K562 (cell line): ENCODE results near the gene NPEPPS. TPM values are rescaled to one million over a fixed set of nuclear protein-coding genes. Genes with fewer than 3 reads are reported as not detected.

Source experiments
- ATAC-seq: fragments of 200-7000 bp; cut with Tn5 transposase; 3 replicates; pipeline ENCODE4 v1.9.1; 2020; ENCODE audit warnings: moderate library complexity
- BruUV-seq: library from RNA; stranded (reverse); fragments of 400-500 nt; replicated peaks from 2 replicates; lab custom pipeline; 2021; lab: Mats Ljungman, UMichigan
- CTCF ChIA-PET: fragments of 300-600 bp; formaldehyde crosslinking; extraction: SDS; loops from one replicate; lab custom pipeline; 2021; ENCODE audit warnings: low intra/inter-chr PET ratio; lab: Yijun Ruan, JAX
- POLR2A ChIA-PET: fragments of 300-600, 350-650 bp; sonication (Branson Sonifier 250); formaldehyde crosslinking; extraction: SDS; loops from one replicate; lab custom pipeline; 2021; ENCODE audit warnings: antibody characterized with exemption, inconsistent platforms; lab: Yijun Ruan, JAX
- DNase-seq, 4 experiments: peaks; one replicate each; pipeline versions ENCODE4 v3.0.0 to v3.0.0-alpha.2; 2011 to 2018; ENCODE audit warnings: low spot score in 3 of 4, mixed read lengths in 3 of 4; ENCODE audit errors: extremely low read depth in 1 of 4
- FAIRE-seq: peaks from 2 replicates; lab custom pipeline; 2011; peaks lifted over from hg19 to GRCh38; lab: Jason Lieb, UNC
- H2AFZ ChIP-seq: 2 replicates; pipeline ENCODE4 v1.6.0; 2011; ENCODE audit warnings: low read depth, low read length, control low read depth, inconsistent platforms
- H3K27ac ChIP-seq: fragments of 200-600 bp; 3 replicates; pipeline ENCODE4 v1.8.0; 2011; ENCODE audit warnings: low read depth, mild to moderate bottlenecking, control low read depth, inconsistent platforms, low read length, moderate library complexity, mixed read lengths; ENCODE audit errors: extremely low read depth
- H3K27me3 ChIP-seq, 2 experiments: fragments of 300-600 bp in 1 of 2; 2 replicates in 1 of 2; 3 replicates in 1 of 2; pipeline versions ENCODE4 v1.6.0 to v1.8.0; 2011; ENCODE audit warnings: inconsistent platforms in 2 of 2, low read length in 2 of 2, mild to moderate bottlenecking in 1 of 2, mixed read lengths in 1 of 2, moderate library complexity in 1 of 2; ENCODE audit not compliant: control insufficient read depth in 2 of 2, insufficient read depth in 2 of 2
- H3K36me3 ChIP-seq: fragments of 300-600 bp; 3 replicates; pipeline ENCODE4 v1.8.0; 2011; ENCODE audit warnings: mild to moderate bottlenecking, low read length, inconsistent platforms; ENCODE audit not compliant: control insufficient read depth, insufficient read depth
- H3K4me1 ChIP-seq, 2 experiments: fragments of 200-600 bp in 1 of 2; replicated peaks in 1 of 2; 2 replicates in 1 of 2; 3 replicates in 1 of 2; pipeline versions ENCODE4 v1.5.1 to v1.8.0; 2011; ENCODE audit warnings: inconsistent platforms in 2 of 2, low read length in 2 of 2, mild to moderate bottlenecking in 1 of 2, mixed read lengths in 1 of 2, moderate library complexity in 1 of 2; ENCODE audit not compliant: control insufficient read depth in 2 of 2, insufficient read depth in 2 of 2
- H3K4me2 ChIP-seq: 2 replicates; pipeline ENCODE4 v1.6.1; 2011; ENCODE audit warnings: low read length, control low read depth, inconsistent platforms, mixed read lengths; ENCODE audit not compliant: insufficient read depth
- H3K4me3 ChIP-seq: fragments of 200-600 bp; sonication (generic), shearing (Covaris generic); 2 replicates; pipeline ENCODE4 v1.5.1; 2016; ENCODE audit warnings: control low read depth, inconsistent platforms
- H3K79me2 ChIP-seq: fragments of 200-600 bp; 3 replicates; pipeline ENCODE4 v1.8.0; 2011; ENCODE audit warnings: low read length, inconsistent platforms; ENCODE audit not compliant: control insufficient read depth, insufficient read depth
- H3K9ac ChIP-seq, 2 experiments: 2 replicates each; pipeline versions ENCODE4 v1.6.0 to v1.6.1; 2011; ENCODE audit warnings: low read depth in 2 of 2, low read length in 2 of 2, control low read depth in 1 of 2, inconsistent platforms in 1 of 2, mild to moderate bottlenecking in 1 of 2, mixed read lengths in 1 of 2; ENCODE audit not compliant: insufficient read depth in 1 of 2
- H3K9me1 ChIP-seq: one replicate; pipeline ENCODE4 v1.6.0; 2011; ENCODE audit warnings: inconsistent platforms, mild to moderate bottlenecking, low read length, moderate library complexity; ENCODE audit not compliant: control insufficient read depth, insufficient read depth
- H3K9me3 ChIP-seq: replicated peaks from 2 replicates; pipeline ENCODE4 v1.5.1; 2011; ENCODE audit warnings: low read depth, low read length, inconsistent platforms; ENCODE audit not compliant: control insufficient read depth, insufficient read depth
- H4K20me1 ChIP-seq: replicated peaks from 2 replicates; pipeline ENCODE4 v1.6.1; 2011; ENCODE audit warnings: low read length, inconsistent platforms, mixed read lengths; ENCODE audit not compliant: control insufficient read depth, insufficient read depth
- BRD4 ChIP-seq: fragments of 200-600 bp; sonication (generic); IDR thresholded peaks from 2 replicates; pipeline ENCODE4 v1.6.1; 2017; ENCODE audit warnings: inconsistent platforms
- CBX5 ChIP-seq: IDR thresholded peaks from 2 replicates; pipeline ENCODE4 v1.6.1; 2014; ENCODE audit warnings: low read depth, borderline replicate concordance
- CXXC5 ChIP-seq: fragments of 250-450 bp; sonication (Bioruptor Pico); IDR thresholded peaks from 2 replicates; pipeline ENCODE4 v1.8.0; 2022; ENCODE audit warnings: inconsistent platforms, mild to moderate bottlenecking, moderate library complexity
- GATA2 ChIP-seq: sonication (generic); formaldehyde crosslinking; IDR thresholded peaks from 2 replicates; pipeline ENCODE4 v1.4.0; 2020; ENCODE audit warnings: mild to moderate bottlenecking, missing genetic modification reagents
- HLTF ChIP-seq: fragments of 450-650 bp; IDR thresholded peaks from 2 replicates; pipeline ENCODE4 v1.6.1; 2016
- HSF4 ChIP-seq: fragments of 250-450 bp; sonication (Bioruptor Pico); IDR thresholded peaks from 2 replicates; pipeline ENCODE4 v2.1.2; 2022; ENCODE audit warnings: mild to moderate bottlenecking, moderate library complexity, borderline replicate concordance
- KLF1 ChIP-seq: fragments of 450-650 bp; IDR thresholded peaks from 2 replicates; pipeline ENCODE4 v1.6.1; 2016; ENCODE audit warnings: missing genetic modification characterization, missing compliant biosample characterization
- LEF1 ChIP-seq: fragments of 450-650 bp; IDR thresholded peaks from 2 replicates; pipeline ENCODE4 v1.6.1; 2016; ENCODE audit warnings: mild to moderate bottlenecking
- MNT ChIP-seq, 2 experiments: fragments of 450-650 bp; conservative IDR thresholded peaks; 2 replicates each; pipeline ENCODE4 v1.6.1; 2017; ENCODE audit warnings: mild to moderate bottlenecking in 2 of 2, moderate library complexity in 2 of 2
- MYC ChIP-seq, 2 experiments: fragments of 250-450 bp in 1 of 2; sonication (Bioruptor Pico) in 1 of 2; IDR thresholded peaks; 2 replicates each; pipeline versions ENCODE4 v1.5.1 to v1.6.1; 2012 to 2021; ENCODE audit warnings: low read depth in 2 of 2, borderline replicate concordance in 1 of 2, improper control_type of control experiment in 1 of 2, low read length in 1 of 2, mild to moderate bottlenecking in 1 of 2, moderate library complexity in 1 of 2
- PCBP1 ChIP-seq: fragments of 200-400 bp; formaldehyde crosslinking; IDR thresholded peaks from 2 replicates; pipeline ENCODE4 v1.6.1; 2018; ENCODE audit warnings: mild to moderate bottlenecking, low read depth, low read length; ENCODE audit not compliant: poor library complexity, severe bottlenecking
- PTTG1 ChIP-seq: fragments of 450-650 bp; IDR thresholded peaks from 2 replicates; pipeline ENCODE4 v1.6.1; 2016; ENCODE audit warnings: low read depth, mild to moderate bottlenecking, missing genetic modification characterization, missing compliant biosample characterization
- RB1 ChIP-seq: fragments of 450-650 bp; IDR thresholded peaks from 2 replicates; pipeline ENCODE4 v1.6.1; 2017; ENCODE audit warnings: low read depth, mild to moderate bottlenecking
- SRSF1 ChIP-seq: fragments of 200-400 bp; formaldehyde crosslinking; IDR thresholded peaks from 2 replicates; pipeline ENCODE4 v1.6.1; 2017; ENCODE audit warnings: mild to moderate bottlenecking, low read depth, low read length, moderate library complexity
- SRSF7 ChIP-seq: fragments of 200-400 bp; formaldehyde crosslinking; optimal IDR thresholded peaks from 2 replicates; pipeline ENCODE3; 2017; ENCODE audit warnings: mild to moderate bottlenecking, low read depth, low read length
- TFAM ChIP-seq: fragments of 250-450 bp; sonication (Bioruptor Pico); conservative IDR thresholded peaks from 2 replicates; pipeline ENCODE4 v1.5.0; 2021; ENCODE audit warnings: mild to moderate bottlenecking, moderate library complexity
- TFE3 ChIP-seq: fragments of 450-650 bp; formaldehyde crosslinking; IDR thresholded peaks from 2 replicates; pipeline ENCODE4 v1.4.0; 2020; ENCODE audit warnings: mild to moderate bottlenecking, mixed read lengths
- XRCC5 ChIP-seq: fragments of 200-400 bp; formaldehyde crosslinking; IDR thresholded peaks from 2 replicates; pipeline ENCODE4 v1.6.1; 2017; ENCODE audit warnings: low read depth, mild to moderate bottlenecking, low read length
- ZC3H4 ChIP-seq: sonication (generic); formaldehyde crosslinking; IDR thresholded peaks from 2 replicates; pipeline ENCODE4 v1.9.0; 2021; ENCODE audit warnings: missing genetic modification reagents, borderline replicate concordance
- ZNF124 ChIP-seq: sonication (generic); formaldehyde crosslinking; IDR thresholded peaks from 2 replicates; pipeline ENCODE4 v1.8.1; 2022; ENCODE audit warnings: missing genetic modification reagents
- WGBS: fragments of 100-300 bp; shearing (Covaris generic); methylation state at CpG from one replicate; pipeline ENCODE4 v1.1.6; 2016; ENCODE audit warnings: low coverage, mixed read lengths; ENCODE audit not compliant: insufficient coverage; ENCODE audit errors: missing lambda C conversion rate; 5-methylcytosine and 5-hydroxymethylcytosine counted together
- in situ Hi-C: fragments of 300-500 bp; cut with MboI; formaldehyde crosslinking; loops from 4 replicates; pipeline ENCODE4 v1.15.0; 2018; ENCODE audit warnings: inconsistent platforms, mixed read lengths
- intact Hi-C: fragments of 100-400 bp; cut with micrococcal nuclease; formaldehyde crosslinking; loops from 2 replicates; pipeline ENCODE4 v1.14.2; 2022
- polyA plus RNA-seq, 8 experiments: library from polyadenylated mRNA; depleted of rRNA in 4 of 8; stranded (reverse) in 5 of 8; unstranded in 3 of 8; fragments of >200 nt; fragmentation: Nextera tagmentation in 2 of 8; fragmentation: Illumina TruSeq in 1 of 8; extraction: Ambion mirVana in 2 of 8; extraction: Trizol in 1 of 8; gene quantifications; 2 replicates each; pipeline versions ENCODE4 v1.2.1 to v1.2.3, GENCODE V29; 2011 to 2014; ENCODE audit warnings: inconsistent platforms in 1 of 8, missing spikeins in 1 of 8
- total RNA-seq, 7 experiments: library from RNA; depleted of rRNA in 6 of 7; stranded (reverse); fragments of >200 nt in 6 of 7; fragmentation: Illumina TruSeq in 2 of 7; extraction: Trizol in 2 of 7; gene quantifications; 2 replicates each; pipeline versions ENCODE4 v1.2.1 to v1.2.3, GENCODE V29; 2011 to 2021; ENCODE audit warnings: low replicate concordance in 1 of 7

Gene NPEPPS
- total and polyA plus RNA-seq, 9 of the 15 experiments (the other 6 are each of a cell fraction or from before 2014, with no cell fraction given) = 21.4 to 108 (median 46.0) TPM

DNA sequence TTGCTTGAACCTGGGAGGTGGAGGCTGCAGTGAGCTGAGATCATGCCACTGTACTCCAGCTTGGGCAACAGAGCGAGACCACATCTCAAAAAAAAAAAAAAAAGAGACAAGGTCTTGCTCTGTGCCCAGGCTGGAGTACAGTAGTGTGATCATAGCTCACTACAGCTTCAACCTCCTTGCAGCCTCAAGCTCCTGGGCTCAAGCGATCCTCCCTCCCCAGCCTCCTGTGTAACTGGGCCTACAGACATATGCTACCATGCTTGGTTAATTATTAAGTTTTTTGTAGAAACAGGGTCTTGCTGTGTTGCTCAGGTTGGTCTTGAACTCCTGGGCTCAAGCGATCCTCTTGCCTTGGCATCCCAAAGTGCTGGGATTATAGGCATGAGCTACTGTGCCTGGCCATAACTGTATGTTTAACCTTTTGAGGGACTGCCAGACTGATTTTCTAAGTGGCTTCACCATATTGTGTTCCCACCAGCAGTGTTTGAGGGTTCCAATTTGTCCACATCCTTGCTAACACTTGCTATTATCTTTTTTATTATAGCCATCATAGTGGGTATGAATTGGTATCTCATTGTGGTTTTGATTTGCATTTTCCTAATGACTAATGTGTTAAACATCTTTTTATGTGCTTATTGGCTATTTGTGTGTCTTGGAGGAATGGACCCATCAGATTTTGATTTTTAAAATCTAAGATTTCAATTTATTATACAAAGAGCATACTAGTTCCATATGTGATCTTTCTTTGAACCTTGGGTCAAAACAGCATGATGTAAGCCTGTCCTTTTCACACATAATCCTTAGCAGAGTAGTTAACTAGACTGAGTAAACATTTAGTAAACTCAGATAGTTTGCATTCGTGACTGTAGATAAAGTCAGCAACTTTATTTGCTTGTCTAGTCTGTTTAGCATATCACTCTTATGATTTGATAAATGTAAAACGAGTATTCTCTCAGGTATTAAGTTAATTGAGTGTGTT is 80.8 kb downstream of the NPEPPS start:
- H3K4me3 ChIP-seq = no peak overlapping the region
- H3K9me3 ChIP-seq = no peaks in the 10 kb centered on the region
- intact Hi-C loops = loop anchor here (5.0 kb wide), 1 partner anchor 294 kb away; no protein-coding TSS in a partner anchor
- CTCF ChIA-PET = no interaction called here
- in situ Hi-C loops = loop anchor here (5.0 to 25.0 kb wide), 3 partner anchors 104 to 624 kb away; partner anchors contain the start of gene RPRML
- peaks cover 65% of the 10 kb centered on the region; the same call in 2 of the 3 replicates for H3K36me3 ChIP-seq
- 66% methylated on average over 4 of the region's 5 CpGs for WGBS
- no peak overlapping the region for H3K4me2 ChIP-seq
- no TSS peak for BruUV-seq
- H3K79me2 ChIP-seq = no peaks in the 10 kb centered on the region
- no peaks in the 10 kb centered on the region for H4K20me1 ChIP-seq
- H3K9me1 ChIP-seq = no peaks in the 10 kb centered on the region
- no peak for ATAC-seq
- H2AFZ ChIP-seq = no peak overlapping the region
- H3K27ac ChIP-seq = no peak overlapping the region
- H3K9ac ChIP-seq = no peak overlapping the region
- FAIRE-seq = no peak
- POLR2A ChIA-PET = interaction anchor here (1.4 kb wide), 1 partner anchor 669 kb away, joined by 4 read pairs; no protein-coding TSS in a partner anchor
- peaks cover 0 to 4% of the 10 kb centered on the region in 2 experiments; a peak in 3 of 5 replicates for H3K4me1 ChIP-seq
- DNase-seq = no peak
- no peaks in the 10 kb centered on the region for H3K27me3 ChIP-seq
- no peak for TF ChIP-seq CBX5
- TF ChIP-seq KLF1 = no peak
- TF ChIP-seq RB1 = no peak
- TF ChIP-seq SRSF1 = no peak
- no peak for TF ChIP-seq PCBP1
- TF ChIP-seq XRCC5 = no peak
- no peak for TF ChIP-seq SRSF7
- TF ChIP-seq ZNF124 (CRISPR knock-in tag) = no peak
- no peak for TF ChIP-seq ZC3H4 (CRISPR knock-in tag)
- TF ChIP-seq CXXC5 = no peak
- no peak for TF ChIP-seq MNT (conservative IDR thresholded peaks at IDR 0.05)
- TF ChIP-seq PTTG1 (tag) = no peak
- TF ChIP-seq TFAM (CRISPR knock-in tag) = no peak
- TF ChIP-seq BRD4 = no peak
- TF ChIP-seq MYC (IDR thresholded peaks at IDR 0.05; ENCODE audit: low read depth, low read length) = no peak
- no peak for TF ChIP-seq MYC (CRISPR knock-in tag; IDR thresholded peaks at IDR 0.05; ENCODE audit: borderline replicate concordance, low read depth)
- TF ChIP-seq HLTF = no peak
- no peak for TF ChIP-seq HSF4
- TF ChIP-seq LEF1 = no peak
- no peak for TF ChIP-seq GATA2 (CRISPR knock-in tag)
- TF ChIP-seq TFE3 = no peak
